DMS79 (cell line): ENCODE measurements around the gene MRPL10.

Experiments used
- DNase-seq: peaks from one replicate; lab custom pipeline; 2025; lab: John Stamatoyannopoulos, UW

The MRPL10 gene

DNA sequence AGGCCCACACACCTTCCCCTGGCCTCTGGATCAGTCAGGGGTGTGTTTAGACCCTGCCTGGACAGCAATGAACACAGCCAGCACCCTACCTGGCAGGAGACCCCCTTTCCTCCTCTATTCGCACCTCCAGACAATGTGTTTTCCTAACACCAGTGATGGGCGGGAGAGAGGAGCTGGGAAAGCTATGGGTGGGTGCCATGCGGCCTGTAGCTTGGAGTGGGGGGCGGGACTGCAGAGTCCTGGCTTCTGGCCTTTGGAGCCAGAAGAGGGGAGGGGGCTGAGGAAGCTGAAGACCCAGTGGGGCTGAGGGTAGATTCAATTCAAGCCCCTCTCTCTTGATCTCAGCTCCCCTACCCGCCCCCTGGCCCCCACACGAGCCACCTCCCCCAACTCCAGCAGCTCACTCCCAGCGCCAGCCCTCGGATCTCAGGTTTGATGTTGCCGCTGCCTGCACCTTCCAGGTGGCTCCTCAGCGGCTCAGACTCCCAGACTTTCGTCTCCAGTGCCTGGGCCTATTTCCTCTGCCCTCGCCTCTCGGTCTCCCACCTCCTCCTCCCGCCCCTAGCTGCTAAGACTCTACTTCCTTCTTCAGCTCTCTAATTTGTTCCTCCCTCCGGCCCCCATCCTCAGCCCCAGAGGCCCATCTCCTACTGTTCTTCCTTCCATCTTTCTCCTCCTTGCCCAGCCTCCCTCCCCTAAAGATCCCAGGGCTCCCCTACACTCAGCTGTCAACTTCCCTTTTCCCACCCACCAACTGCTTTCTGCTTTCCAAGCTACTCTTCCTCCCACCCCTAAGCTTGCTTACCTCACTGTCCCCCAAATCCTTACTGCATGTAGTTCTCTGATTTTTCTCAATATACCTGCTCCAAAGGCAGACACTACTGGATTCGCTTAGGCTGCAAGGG is 26.5 kb upstream of the MRPL10 start:
- DNase-seq = no peak

DNA sequence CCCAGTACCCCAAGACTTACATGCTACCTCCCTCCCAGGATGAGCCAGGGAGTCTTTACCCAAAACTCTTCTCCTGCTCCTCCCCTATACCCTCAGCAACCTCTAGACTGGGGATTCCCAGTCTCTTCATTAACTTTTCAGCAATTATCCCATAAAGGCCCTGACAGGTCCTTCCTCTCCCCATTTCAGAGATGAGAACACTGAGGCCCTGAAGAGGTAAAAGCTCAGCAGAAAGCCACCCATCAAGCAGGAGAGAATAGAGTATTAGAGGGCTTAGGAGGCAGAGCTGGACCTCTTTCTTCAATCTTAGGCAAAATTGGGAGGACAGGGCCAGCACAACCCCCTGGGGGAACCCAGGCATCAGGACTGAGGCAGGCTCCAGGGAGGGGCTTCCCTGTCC is 25.5 kb upstream of the MRPL10 start:
- no peak for DNase-seq

DNA sequence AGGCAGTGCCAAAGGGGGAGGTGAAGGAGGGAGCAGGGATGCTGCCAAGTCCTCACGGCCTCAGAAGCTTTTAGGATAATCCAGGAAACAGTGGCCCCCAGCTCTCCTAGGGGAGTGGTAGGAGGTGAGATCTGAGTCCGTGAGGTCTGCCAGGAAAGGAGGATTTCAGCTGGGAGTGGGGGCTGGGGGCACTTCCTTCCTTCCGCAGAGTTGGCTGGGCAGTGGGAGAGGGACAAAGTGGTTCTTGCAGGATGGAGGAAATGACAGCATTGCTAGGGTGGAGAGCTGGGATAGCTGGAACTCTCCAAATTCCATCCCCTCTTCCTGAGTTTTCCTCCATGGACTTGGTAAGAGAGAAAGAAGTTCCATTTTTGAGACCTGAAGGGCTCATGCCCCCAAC is 24.4 kb upstream of the MRPL10 start:
- DNase-seq = no peak

DNA sequence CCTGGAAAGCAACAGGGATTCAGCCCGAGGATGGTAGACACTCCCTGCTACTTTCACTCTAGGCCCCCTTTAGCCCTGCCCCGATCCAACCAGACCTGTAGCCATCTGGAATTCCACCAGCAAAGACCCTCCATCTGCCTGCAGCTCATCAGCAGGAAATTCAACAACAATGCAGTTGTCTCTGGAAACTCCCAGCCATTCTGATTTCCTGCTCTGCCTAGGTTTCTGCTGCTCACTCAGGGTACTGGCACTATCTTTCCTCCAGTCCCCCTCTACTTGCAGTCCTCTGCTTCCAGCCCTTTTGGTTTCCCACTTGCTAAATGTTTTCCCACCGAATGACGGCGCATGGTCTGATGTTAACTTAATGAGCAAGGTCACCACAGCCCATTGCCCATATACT is 22.3 kb upstream of the MRPL10 start:
- no peak for DNase-seq

- no peak for DNase-seq
Observed at GRCh38 chr17:47852113-47852949, 21.0 kb upstream of the MRPL10 start.

DNA sequence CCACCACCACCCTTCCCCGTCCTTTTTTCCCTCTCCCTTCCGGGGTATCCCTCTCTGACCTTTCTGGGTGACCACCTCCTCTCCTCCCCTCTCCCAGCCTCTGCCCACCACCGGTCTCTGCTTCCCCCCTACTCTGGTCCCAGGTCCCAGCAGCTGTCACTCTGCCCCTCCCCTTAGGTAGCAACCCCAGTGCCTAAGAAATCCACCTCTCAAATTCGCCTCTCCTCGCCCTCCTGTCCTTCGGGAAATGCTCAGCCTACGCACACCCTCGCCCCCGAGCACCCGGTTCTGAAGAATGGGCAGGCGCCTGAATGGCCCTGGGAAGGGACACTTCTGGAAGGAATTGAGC is 20.4 kb upstream of the MRPL10 start:
- no peak for DNase-seq

DNA sequence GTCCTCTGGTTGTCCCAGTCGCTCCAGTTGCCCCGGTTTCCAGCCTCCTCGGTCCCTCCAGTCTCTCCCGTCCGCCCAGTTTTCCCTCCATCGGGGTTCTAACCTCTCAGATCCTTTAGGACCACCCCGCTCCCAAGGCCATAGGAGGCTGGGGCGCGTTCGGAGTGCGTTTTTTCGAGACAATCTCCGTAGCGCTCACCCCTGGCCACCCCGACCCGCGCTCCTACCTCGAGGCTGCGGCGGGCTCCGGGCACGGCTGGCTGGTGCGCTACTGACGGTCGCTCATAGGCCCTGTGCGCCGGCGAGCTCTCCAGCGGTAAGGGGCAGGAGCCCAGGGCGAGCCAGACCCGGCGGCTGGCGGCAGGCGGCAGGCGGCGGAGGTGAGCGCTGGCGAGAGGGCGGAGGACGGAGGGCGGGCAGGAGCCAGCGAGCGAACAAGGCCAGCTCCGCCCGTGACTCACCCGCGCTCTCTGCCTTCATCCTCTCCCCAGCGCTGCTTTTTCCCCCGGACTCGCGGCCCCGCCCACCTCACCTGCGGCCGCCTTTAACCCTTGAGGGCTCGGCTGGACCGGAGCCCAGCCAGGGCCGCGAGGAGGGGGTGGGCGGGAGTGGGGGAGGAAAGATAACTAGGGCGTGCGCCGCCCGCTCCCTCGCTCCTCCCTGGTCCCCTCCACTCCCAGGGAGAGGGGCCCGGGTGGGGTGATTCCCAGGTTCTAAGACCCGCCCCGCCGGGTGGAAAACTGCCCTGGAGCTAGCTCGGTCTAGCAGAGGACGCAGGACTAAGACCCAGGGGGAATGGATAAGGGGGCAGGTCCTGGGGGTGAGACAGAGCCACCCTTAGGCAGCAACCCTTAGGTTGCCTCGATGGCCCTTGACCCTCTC is 19.6 kb upstream of the MRPL10 start, which contains the start of gene SP6:
Gene SP6, minus strand, starts transcription at position 472 of the 882 bp plus-strand sequence. CDS start 2,734 bp downstream, outside the sequence.
- peak; percentile 61 for DNase-seq

DNA sequence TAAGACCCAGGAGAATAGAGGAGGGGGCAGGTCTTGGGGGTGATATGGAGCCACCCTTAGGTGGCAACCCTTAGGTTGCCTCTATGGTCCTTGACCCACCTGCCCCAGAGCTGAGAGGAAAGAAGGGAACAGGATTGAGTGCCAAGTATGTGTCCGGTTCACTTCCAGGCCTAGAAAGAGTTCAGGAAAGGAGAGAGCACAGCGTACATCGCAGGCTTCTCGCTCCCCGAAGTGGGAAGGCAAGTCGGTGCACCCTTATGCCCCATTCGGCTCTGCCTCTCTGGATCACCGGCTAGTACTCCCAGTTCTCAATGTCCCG is 19.0 kb upstream of the MRPL10 start:
- DNase-seq = no peak

DNA sequence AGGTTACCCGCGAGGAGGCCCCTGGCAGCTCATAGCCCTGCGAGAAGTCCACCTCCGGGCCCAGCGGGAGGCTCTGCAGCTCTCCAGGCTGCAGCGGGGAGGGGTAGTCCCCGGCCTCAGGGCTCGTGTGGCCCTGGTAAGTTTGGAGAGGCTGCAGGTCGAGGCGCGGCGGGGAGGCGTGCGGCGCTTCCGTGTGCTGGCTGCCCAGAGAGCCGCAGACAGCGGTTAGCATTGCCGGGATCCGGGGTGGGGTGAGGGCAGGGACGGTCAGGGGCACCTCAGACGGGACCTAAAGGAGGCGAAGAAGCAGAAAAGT is 16.8 kb upstream of the MRPL10 start:
- DNase-seq = no peak

DNA sequence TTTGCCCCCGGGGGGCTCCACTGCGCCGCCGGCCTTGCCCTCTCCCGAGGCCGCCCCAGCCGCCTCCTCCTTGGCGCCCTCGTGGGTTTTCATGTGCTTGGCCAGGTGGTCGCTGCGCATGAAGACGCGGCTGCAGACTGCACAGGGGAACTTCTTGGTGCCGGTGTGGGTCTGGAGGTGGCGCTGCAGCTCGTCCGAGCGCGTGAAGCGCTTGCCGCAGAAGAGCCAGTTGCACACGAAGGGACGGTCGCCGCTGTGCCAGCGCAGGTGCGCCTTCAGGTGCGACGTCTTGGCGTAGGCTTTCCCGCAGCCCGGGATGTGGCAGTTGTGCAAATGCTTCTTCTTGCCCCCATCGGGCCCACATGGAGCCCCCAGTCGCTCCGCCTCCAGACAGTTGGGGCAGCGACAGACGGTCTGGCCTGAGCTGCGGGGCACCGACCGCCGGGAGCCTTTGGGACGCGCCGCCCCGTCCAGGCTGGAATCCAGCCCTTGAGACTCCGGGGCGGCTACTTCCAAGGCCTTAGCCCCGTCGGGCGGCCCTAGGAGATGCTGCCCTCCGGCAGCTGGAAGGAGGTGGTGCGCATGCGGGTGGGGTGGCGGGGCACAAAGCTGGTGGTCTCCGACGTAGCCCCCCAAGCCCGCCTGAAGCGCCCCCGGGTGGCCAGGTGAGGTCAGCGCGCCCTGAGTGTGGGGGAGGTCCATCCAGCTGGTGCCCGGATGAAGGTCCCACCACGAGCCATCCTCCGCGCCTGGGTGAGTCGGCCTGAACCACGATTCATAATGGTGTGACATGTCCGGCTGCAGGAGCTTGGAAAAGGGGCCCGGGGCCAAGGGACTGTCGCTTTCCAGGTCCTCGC is 16.2 kb upstream of the MRPL10 start:
- DNase-seq = no peak

- no peak for DNase-seq
Observed at GRCh38 chr17:47846716-47847340, 15.5 kb upstream of the MRPL10 start.

DNA sequence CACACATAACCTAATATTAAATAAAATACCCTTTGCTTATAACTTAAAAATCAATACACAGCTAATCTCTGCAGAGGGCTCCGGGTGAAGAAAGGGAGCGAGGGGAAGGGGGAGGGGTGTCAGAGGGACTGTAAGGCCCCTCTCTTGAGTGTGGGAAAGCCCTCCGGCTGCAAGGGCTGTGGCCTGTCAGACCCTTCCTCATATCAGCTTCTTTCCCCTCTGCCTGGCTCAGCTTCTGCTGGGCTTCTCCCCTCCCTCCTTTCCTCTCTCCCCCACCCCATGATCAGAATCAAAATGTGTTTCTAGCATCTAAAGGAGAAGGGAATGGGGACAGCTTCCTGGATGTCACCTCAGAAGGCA is 14.4 kb upstream of the MRPL10 start:
- no peak for DNase-seq

GRCh38 chr17:47844814-47845715 is 13.7 kb upstream of the MRPL10 start:
- no peak for DNase-seq

- DNase-seq = no peak
Observed at GRCh38 chr17:47844227-47844626, 12.9 kb upstream of the MRPL10 start.

GRCh38 chr17:47843391-47843730 is 12.0 kb upstream of the MRPL10 start:
- no peak for DNase-seq

- DNase-seq = no peak
Observed at GRCh38 chr17:47841488-47842291, 10.3 kb upstream of the MRPL10 start.

- peak; percentile 79 for DNase-seq
Observed at GRCh38 chr17:47840742-47841487, 9.6 kb upstream of the MRPL10 start, which contains the start of gene SCRN2. Gene SCRN2 (minus strand): TSS chr17:47841273. CDS start chr17:47840843, 430 bp downstream.

DNA sequence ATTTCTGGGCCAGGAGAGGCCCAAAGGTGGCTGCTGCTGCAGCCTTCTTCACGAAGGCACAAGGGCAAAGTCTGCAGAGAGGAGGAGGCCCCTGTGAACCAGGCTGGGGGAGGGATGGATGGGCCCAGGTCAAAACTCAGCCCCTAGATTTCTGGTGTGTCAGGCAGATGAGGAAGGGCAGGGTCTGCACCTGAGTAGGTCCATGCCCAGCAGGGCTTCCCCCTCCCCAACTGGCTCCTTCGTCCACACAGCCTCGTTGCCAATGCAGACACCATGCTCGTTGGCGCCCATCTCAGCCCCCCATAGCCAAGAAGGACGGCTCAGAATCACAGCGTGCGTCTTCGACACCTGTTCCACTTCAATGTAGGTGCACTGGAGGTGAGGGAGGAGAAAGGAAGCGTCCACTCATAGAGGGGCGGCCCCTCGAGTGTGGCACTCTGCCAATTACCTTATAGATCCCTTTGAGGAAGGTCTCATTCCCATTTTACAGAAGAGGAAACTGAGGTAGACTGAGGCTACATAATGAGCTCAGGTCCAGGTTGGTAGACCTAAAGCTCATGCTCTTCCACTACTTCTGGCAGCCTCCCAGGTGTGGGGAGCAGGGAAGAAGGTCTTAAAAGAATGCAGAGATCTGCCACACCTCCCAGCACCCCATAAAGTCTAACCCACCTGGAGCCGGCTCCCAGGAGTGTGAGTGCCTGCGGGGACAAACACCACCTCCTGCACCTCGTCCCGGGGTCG is 8.8 kb upstream of the MRPL10 start:
- no peak for DNase-seq
